ENCODE measurements around the gene FZD2. TPM values are rescaled to one million over a fixed set of nuclear protein-coding genes. Genes with fewer than 3 reads are reported as not detected.
A peak's percentile ranks its signal among the peaks of the same experiment; 100 is the strongest.

Gene FZD2
- total RNA-seq, 1 experiment from 2014 or later: 11.6 TPM

- Histone ChIP-seq H3K27ac (ENCODE audit: low read length) (peak overlapping the region; percentile 45), H3K36me3 (ENCODE audit: low read depth, low read length) (no peaks in the 10 kb centered on the region), H3F3A (ENCODE audit: low read length, unreplicated experiment) (no peaks in the 10 kb centered on the region), H3K4me1 (ENCODE audit: insufficient read depth, low read length) (peaks cover 47% of the 10 kb centered on the region), H3K79me2 (ENCODE audit: low read length) (no peaks in the 10 kb centered on the region), H3K9me3 (ENCODE audit: low read length) (no peaks in the 10 kb centered on the region), H2AFZ (ENCODE audit: low read length) (peak overlapping the region; percentile 37; the same call in 1 of the 2 replicates), H3K27me3 (ENCODE audit: low read length) (no peaks in the 10 kb centered on the region), H3K9me2 (replicated peaks; ENCODE audit: low read length) (no peaks in the 10 kb centered on the region), H3K4me2 (ENCODE audit: low read length) (peak overlapping the region; percentile 62), H4K20me1 (ENCODE audit: low read length) (no peaks in the 10 kb centered on the region), H3K4me3 (ENCODE audit: low read length) (peak overlapping the region; percentile 3; the same call in 1 of the 2 replicates), H3K9ac (ENCODE audit: low read length) (no peak overlapping the region)
- intact Hi-C loops (cut with micrococcal nuclease): no loop called here
- BruUV-seq (replicated peaks): no TSS peak
- ATAC-seq: peak; percentile 73
- CTCF ChIA-PET: no interaction called here
- TF ChIP-seq EZH2phosphoT487 (IDR thresholded peaks at IDR 0.05; ENCODE audit: borderline replicate concordance, low read length): no peak
- TF ChIP-seq EZH2 (IDR thresholded peaks at IDR 0.05; ENCODE audit: low read length, unreplicated experiment): no peak
- no peak for TF ChIP-seq CTCF (conservative IDR thresholded peaks at IDR 0.05; ENCODE audit: low read depth, low read length)
- POLR2A ChIA-PET (ENCODE audit: unreplicated experiment): no interaction called here
- DNase-seq: peak; percentile 95
Observed at GRCh38 chr17:44543213-44543904, 13.9 kb upstream of the FZD2 start.

- no peaks in the 10 kb centered on the region for H3K9me2 ChIP-seq (replicated peaks; ENCODE audit: low read length)
- H3K9me3 ChIP-seq (ENCODE audit: low read length): no peaks in the 10 kb centered on the region
- no peaks in the 10 kb centered on the region for H3K36me3 ChIP-seq (ENCODE audit: low read depth, low read length)
- peak overlapping the region; percentile 62 for H3K4me2 ChIP-seq (ENCODE audit: low read length)
- H3K27me3 ChIP-seq (ENCODE audit: low read length): no peaks in the 10 kb centered on the region
- ATAC-seq (no peak), DNase-seq (no peak)
- BruUV-seq (replicated peaks): no TSS peak
- H3K4me1 ChIP-seq (ENCODE audit: insufficient read depth, low read length): peaks cover 47% of the 10 kb centered on the region
- H3K4me3 ChIP-seq (ENCODE audit: low read length): no peak overlapping the region
- no peak overlapping the region for H3K9ac ChIP-seq (ENCODE audit: low read length)
- no peak overlapping the region for H3K27ac ChIP-seq (ENCODE audit: low read length)
- H3K79me2 ChIP-seq (ENCODE audit: low read length): no peaks in the 10 kb centered on the region
- CTCF ChIA-PET: interaction anchor here (0.6 kb wide), 1 partner anchor 326 kb away, joined by 6 read pairs; no protein-coding TSS in a partner anchor
- H3F3A ChIP-seq (ENCODE audit: low read length, unreplicated experiment): no peaks in the 10 kb centered on the region
- no peaks in the 10 kb centered on the region for H4K20me1 ChIP-seq (ENCODE audit: low read length)
- TF ChIP-seq EZH2phosphoT487 (IDR thresholded peaks at IDR 0.05; ENCODE audit: borderline replicate concordance, low read length) (no peak), EZH2 (IDR thresholded peaks at IDR 0.05; ENCODE audit: low read length, unreplicated experiment) (no peak), CTCF (conservative IDR thresholded peaks at IDR 0.05; ENCODE audit: low read depth, low read length) (no peak)
- intact Hi-C loops (cut with micrococcal nuclease): no loop called here
- POLR2A ChIA-PET (ENCODE audit: unreplicated experiment): no interaction called here
- H2AFZ ChIP-seq (ENCODE audit: low read length): peak overlapping the region; percentile 37; the same call in 1 of the 2 replicates
Observed at GRCh38 chr17:44543905-44544523, 13.3 kb upstream of the FZD2 start.

Data from PC-3 (cell line).